Type B pancreatic cell (in vitro differentiated cells): Measurements from ENCODE around the gene CPTP. TPM values are rescaled to one million over a fixed set of nuclear protein-coding genes. Genes with fewer than 3 reads are reported as not detected.

Experiments
- DNase-seq: peaks from one replicate; pipeline ENCODE4 v3.0.0; 2021; ENCODE audit warnings: mixed read lengths; ENCODE audit not compliant: unreplicated experiment; ENCODE audit errors: extremely low spot score
- H3K27ac Mint-ChIP-seq: 2 replicates; pipeline ENCODE4 v1.8.0; 2021; ENCODE audit warnings: mild to moderate bottlenecking, mixed read lengths
- H3K27me3 Mint-ChIP-seq: 2 replicates; pipeline ENCODE4 v1.8.0; 2021; ENCODE audit warnings: mixed read lengths
- H3K36me3 Mint-ChIP-seq: 2 replicates; pipeline ENCODE4 v1.8.0; 2021; ENCODE audit warnings: mixed read lengths
- H3K4me1 Mint-ChIP-seq: one replicate; pipeline ENCODE4 v1.8.0; 2021; ENCODE audit warnings: mixed read lengths; ENCODE audit not compliant: unreplicated experiment
- H3K4me3 Mint-ChIP-seq: 2 replicates; pipeline ENCODE4 v1.8.0; 2021; ENCODE audit warnings: mild to moderate bottlenecking, mixed read lengths
- H3K9me3 Mint-ChIP-seq: 2 replicates; pipeline ENCODE4 v1.8.0; 2021; ENCODE audit warnings: mixed read lengths
- total RNA-seq: library from RNA; stranded (reverse); gene quantifications from 2 replicates; pipeline ENCODE4 v1.2.1, GENCODE V29; 2021; ENCODE audit warnings: low replicate concordance
- TF ChIP-seq, protein P1 (sequence below): fragments of 200-600 bp; sonication (generic); conservative IDR thresholded peaks from 2 replicates; pipeline ENCODE4 v1.5.0; 2021; ENCODE audit warnings: antibody characterized with exemption, mild to moderate bottlenecking

The CPTP gene
- total RNA-seq, 1 donor from 2014 or later = 24.2 TPM

- Mint-ChIP-seq H3K27me3 (peaks cover 8% of the 10 kb centered on the region), H3K4me1 (peaks cover 20% of the 10 kb centered on the region), H3K4me3 (no peak overlapping the region), H3K27ac (no peak overlapping the region), H3K36me3 (no peaks in the 10 kb centered on the region), H3K9me3 (no peaks in the 10 kb centered on the region)
- TF ChIP-seq, protein P1, sequence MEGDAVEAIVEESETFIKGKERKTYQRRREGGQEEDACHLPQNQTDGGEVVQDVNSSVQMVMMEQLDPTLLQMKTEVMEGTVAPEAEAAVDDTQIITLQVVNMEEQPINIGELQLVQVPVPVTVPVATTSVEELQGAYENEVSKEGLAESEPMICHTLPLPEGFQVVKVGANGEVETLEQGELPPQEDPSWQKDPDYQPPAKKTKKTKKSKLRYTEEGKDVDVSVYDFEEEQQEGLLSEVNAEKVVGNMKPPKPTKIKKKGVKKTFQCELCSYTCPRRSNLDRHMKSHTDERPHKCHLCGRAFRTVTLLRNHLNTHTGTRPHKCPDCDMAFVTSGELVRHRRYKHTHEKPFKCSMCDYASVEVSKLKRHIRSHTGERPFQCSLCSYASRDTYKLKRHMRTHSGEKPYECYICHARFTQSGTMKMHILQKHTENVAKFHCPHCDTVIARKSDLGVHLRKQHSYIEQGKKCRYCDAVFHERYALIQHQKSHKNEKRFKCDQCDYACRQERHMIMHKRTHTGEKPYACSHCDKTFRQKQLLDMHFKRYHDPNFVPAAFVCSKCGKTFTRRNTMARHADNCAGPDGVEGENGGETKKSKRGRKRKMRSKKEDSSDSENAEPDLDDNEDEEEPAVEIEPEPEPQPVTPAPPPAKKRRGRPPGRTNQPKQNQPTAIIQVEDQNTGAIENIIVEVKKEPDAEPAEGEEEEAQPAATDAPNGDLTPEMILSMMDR = no peak
- DNase-seq = no peak
Measured at GRCh38 chr1:1356166-1356795, 31.7 kb downstream of the CPTP start.

DNA sequence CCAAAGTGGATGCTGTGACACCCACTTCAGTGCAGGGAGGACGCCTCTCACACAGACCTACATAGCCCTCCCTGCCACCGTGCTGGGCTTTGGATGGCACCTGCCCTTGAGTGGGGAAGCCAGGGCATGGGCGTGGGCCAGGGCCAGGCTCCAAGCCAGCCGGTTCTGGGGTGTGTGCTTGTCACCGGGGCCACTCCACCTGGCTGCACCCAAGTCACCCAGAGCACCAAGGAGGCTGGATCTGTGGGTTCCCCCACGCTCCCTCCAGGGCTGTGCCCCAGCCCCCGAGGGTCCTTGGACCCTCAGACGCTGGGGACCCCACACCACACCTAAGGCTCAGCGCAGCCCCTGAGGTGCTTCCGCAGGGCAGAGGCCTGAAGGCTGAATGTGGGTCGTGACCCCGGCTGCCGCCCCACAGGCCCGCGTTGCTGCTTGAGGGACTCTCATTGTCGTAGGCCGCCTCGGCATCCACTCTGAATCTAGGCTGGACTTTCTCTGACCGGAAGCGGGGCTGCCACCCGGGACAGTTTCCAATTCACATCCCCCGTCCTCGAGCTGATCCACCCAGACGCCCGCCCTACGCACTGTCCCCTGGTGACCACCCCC is 32.3 kb downstream of the CPTP start:
- no peak for DNase-seq
- Mint-ChIP-seq H3K27ac (peak overlapping the region; percentile 78), H3K4me3 (peak overlapping the region; percentile 86), H3K36me3 (no peaks in the 10 kb centered on the region), H3K9me3 (no peaks in the 10 kb centered on the region), H3K27me3 (peaks cover 8% of the 10 kb centered on the region), H3K4me1 (peaks cover 21% of the 10 kb centered on the region)
- TF ChIP-seq, protein P1 = no peak

DNA sequence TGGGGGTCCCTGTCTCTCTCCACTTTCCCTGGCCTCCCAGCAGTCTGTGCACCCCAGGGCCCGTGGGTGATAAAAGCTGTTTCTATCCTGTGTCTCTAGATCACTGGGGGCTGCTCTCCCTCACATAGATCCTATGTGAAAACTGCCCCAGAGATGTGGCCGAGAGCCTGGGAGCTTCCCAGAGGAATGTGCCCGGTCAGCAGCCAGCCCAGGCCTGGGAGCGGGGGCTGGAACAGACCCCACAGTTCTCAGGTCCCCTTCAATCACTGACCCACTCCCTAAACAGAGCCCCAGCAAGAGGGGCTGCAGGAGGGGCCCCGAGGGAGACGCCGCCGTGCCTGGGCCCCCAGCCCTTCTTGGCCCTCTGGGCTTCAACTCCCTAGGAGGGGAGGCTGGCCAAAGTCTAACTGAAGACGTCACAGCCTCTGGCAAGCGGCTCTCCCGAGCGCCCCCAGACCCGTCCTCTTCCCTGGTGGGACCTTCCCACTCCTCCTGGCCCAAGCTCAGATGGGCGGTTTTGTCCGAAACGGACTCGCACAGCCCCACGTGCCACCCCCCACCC is 33.4 kb downstream of the CPTP start:
- no peaks in the 10 kb centered on the region for H3K36me3 Mint-ChIP-seq
- peak overlapping the region; percentile 86 for H3K4me3 Mint-ChIP-seq
- H3K27me3 Mint-ChIP-seq = peaks cover 2% of the 10 kb centered on the region
- peak overlapping the region; percentile 78 for H3K27ac Mint-ChIP-seq
- H3K9me3 Mint-ChIP-seq = no peaks in the 10 kb centered on the region
- no peak for DNase-seq
- TF ChIP-seq, protein P1 = no peak
- peaks cover 20% of the 10 kb centered on the region for H3K4me1 Mint-ChIP-seq

- no peak for DNase-seq
- no peaks in the 10 kb centered on the region for H3K27me3 Mint-ChIP-seq
- no peaks in the 10 kb centered on the region for H3K9me3 Mint-ChIP-seq
- peak within 1 kb of the TSS; percentile 86 for H3K4me3 Mint-ChIP-seq
- TF ChIP-seq, protein P1 = no peak
- no peaks in the 10 kb centered on the region for H3K36me3 Mint-ChIP-seq
- H3K27ac Mint-ChIP-seq = peak within 1 kb of the TSS; percentile 80
- H3K4me1 Mint-ChIP-seq = peaks cover 20% of the 10 kb centered on the region
Measured at GRCh38 chr1:1358433-1359271, 34.0 kb downstream of the CPTP start, which contains the start of gene MXRA8. Gene MXRA8, minus strand, starts transcription at chr1:1358555. Its CDS starts 51 bp downstream, at chr1:1358504.

DNA sequence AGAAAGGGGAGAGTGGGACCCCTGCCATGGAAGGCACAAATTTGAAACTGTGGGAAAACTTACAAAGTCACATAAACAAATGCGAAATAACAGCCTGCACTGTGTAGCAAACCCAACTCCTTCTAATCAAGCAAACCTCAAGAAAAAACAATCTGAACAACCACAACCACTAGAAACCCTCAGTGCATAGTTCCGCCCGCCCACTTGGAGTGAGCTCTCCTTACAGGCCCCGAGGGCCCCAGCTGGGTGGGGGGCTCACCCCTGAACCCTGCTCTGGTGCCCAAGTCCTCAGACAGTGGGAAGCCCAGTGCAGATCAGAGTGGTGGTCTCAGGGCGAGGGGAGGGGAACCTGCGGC is 34.7 kb downstream of the CPTP start:
- H3K4me3 Mint-ChIP-seq = peak overlapping the region; percentile 80
- H3K36me3 Mint-ChIP-seq = no peaks in the 10 kb centered on the region
- peaks cover 20% of the 10 kb centered on the region for H3K4me1 Mint-ChIP-seq
- DNase-seq = no peak
- H3K27ac Mint-ChIP-seq = peak overlapping the region; percentile 80
- no peaks in the 10 kb centered on the region for H3K27me3 Mint-ChIP-seq
- H3K9me3 Mint-ChIP-seq = no peaks in the 10 kb centered on the region
- TF ChIP-seq, protein P1 = no peak
